GM12878 (cell line): ENCODE results near the gene MRS2. TPM values are rescaled to one million over a fixed set of nuclear protein-coding genes. Genes with fewer than 3 reads are reported as not detected.
A peak's percentile ranks its signal among the peaks of the same experiment; 100 is the strongest.

ENCODE experiments used
- ATAC-seq: fragments of 200-7000 bp; cut with Tn5 transposase; 3 replicates; pipeline ENCODE4 v1.9.1; 2020; ENCODE audit warnings: mild to moderate bottlenecking, moderate library complexity
- BruUV-seq: library from RNA; stranded (reverse); fragments of 400-500 nt; replicated peaks from 2 replicates; lab custom pipeline; 2021; lab: Mats Ljungman, UMichigan
- CTCF ChIA-PET: fragments of 300-600 bp; sonication (Branson Sonifier 250); formaldehyde crosslinking; extraction: SDS; loops from one replicate; lab custom pipeline; 2021; ENCODE audit warnings: inconsistent platforms; lab: Yijun Ruan, JAX
- POLR2A ChIA-PET: fragments of 350-600 bp; formaldehyde crosslinking; extraction: SDS; loops from one replicate; lab custom pipeline; 2021; ENCODE audit warnings: inconsistent platforms; lab: Charles Lee
- RAD21 ChIA-PET: fragments of 300-600 bp; sonication (Branson Sonifier 250); formaldehyde crosslinking; loops from one replicate; lab custom pipeline; 2023; ENCODE audit warnings: antibody characterized with exemption; ENCODE audit not compliant: unreplicated experiment; lab: Charles Lee
- SMC1A ChIA-PET: fragments of 300-600 bp; sonication (Branson Sonifier 250); formaldehyde crosslinking; loops from one replicate; lab custom pipeline; 2023; ENCODE audit not compliant: unreplicated experiment, uncharacterized antibody; lab: Charles Lee
- DNase-seq: peaks from one replicate; pipeline ENCODE4 v3.0.0-alpha.2; 2011; ENCODE audit warnings: low read depth, low spot score
- FAIRE-seq: peaks from 3 replicates; lab custom pipeline; 2011; peaks lifted over from hg19 to GRCh38; lab: Jason Lieb, UNC
- H2AFZ ChIP-seq: 2 replicates; pipeline ENCODE4 v1.6.0; 2011; ENCODE audit warnings: low read depth, low read length, control low read depth; ENCODE audit not compliant: control insufficient read depth
- H3K27ac ChIP-seq: 2 replicates; pipeline ENCODE4 v1.5.1; 2011; ENCODE audit warnings: control low read depth; ENCODE audit not compliant: control insufficient read depth, insufficient read depth
- H3K27me3 ChIP-seq, 2 experiments: replicated peaks in 1 of 2; 2 replicates each; pipeline versions ENCODE4 v1.6.0 to v1.6.1; 2011; ENCODE audit warnings: low read length in 1 of 2; ENCODE audit not compliant: control insufficient read depth in 2 of 2, insufficient read depth in 2 of 2
- H3K36me3 ChIP-seq, 2 experiments: 2 replicates each; pipeline ENCODE4 v1.5.1; 2011; ENCODE audit warnings: low read length in 1 of 2; ENCODE audit not compliant: control insufficient read depth in 2 of 2, insufficient read depth in 2 of 2
- H3K4me1 ChIP-seq: 2 replicates; pipeline ENCODE4 v1.6.1; 2011; ENCODE audit warnings: mild to moderate bottlenecking, low read length, moderate library complexity, mixed read lengths; ENCODE audit not compliant: control insufficient read depth, insufficient read depth
- H3K4me2 ChIP-seq: 2 replicates; pipeline ENCODE4 v1.6.0; 2011; ENCODE audit warnings: control low read depth; ENCODE audit not compliant: control insufficient read depth, insufficient read depth
- H3K4me3 ChIP-seq: fragments of 200-600 bp; sonication (generic); 2 replicates; pipeline ENCODE4 v1.5.1; 2016
- H3K79me2 ChIP-seq: 2 replicates; pipeline ENCODE4 v1.6.0; 2011; ENCODE audit warnings: low read length; ENCODE audit not compliant: control insufficient read depth, insufficient read depth
- H3K9ac ChIP-seq: 2 replicates; pipeline ENCODE4 v1.8.0; 2011; ENCODE audit warnings: low read length, control low read depth, mixed read lengths; ENCODE audit not compliant: control insufficient read depth, insufficient read depth
- H3K9me3 ChIP-seq: replicated peaks from 3 replicates; pipeline ENCODE4 v1.5.1; 2011; ENCODE audit warnings: mild to moderate bottlenecking, low read length; ENCODE audit not compliant: control insufficient read depth, insufficient read depth
- H4K20me1 ChIP-seq: 2 replicates; pipeline ENCODE4 v1.6.0; 2011; ENCODE audit not compliant: control insufficient read depth, insufficient read depth
- RAD21 ChIP-seq: IDR thresholded peaks from 2 replicates; pipeline ENCODE4 v1.6.1; 2011; ENCODE audit warnings: mild to moderate bottlenecking, low read depth, low read length, moderate library complexity; ENCODE audit not compliant: insufficient read depth
- RELA ChIP-seq: fragments of 450-650 bp; IDR thresholded peaks from 2 replicates; pipeline ENCODE4 v1.8.0; 2014; ENCODE audit warnings: borderline replicate concordance; ENCODE audit not compliant: partially characterized antibody
- SUPT20H ChIP-seq: IDR thresholded peaks from 2 replicates; pipeline ENCODE4 v1.6.1; 2011; ENCODE audit warnings: low read depth, mild to moderate bottlenecking, low read length, moderate library complexity, borderline replicate concordance; ENCODE audit not compliant: control insufficient read depth
- WGBS: methylation state at CpG from one replicate; pipeline ENCODE4 v1.1.6; 2016; ENCODE audit warnings: low lambda C conversion rate; ENCODE audit not compliant: insufficient replicate concordance, insufficient coverage; ENCODE audit errors: missing lambda C conversion rate; 5-methylcytosine and 5-hydroxymethylcytosine counted together
- in situ Hi-C: fragments of 300-500 bp; cut with MboI; formaldehyde crosslinking; loops from 9 replicates; pipeline ENCODE4 v1.14.3; 2018; ENCODE audit warnings: mixed read lengths
- intact Hi-C: fragments of 100-400 bp; cut with micrococcal nuclease; formaldehyde crosslinking; loops from one replicate; pipeline ENCODE4 v1.14.2; 2022; ENCODE audit not compliant: unreplicated experiment
- polyA plus RNA-seq, 11 experiments: library from polyadenylated mRNA; depleted of rRNA in 4 of 11; unstranded in 6 of 11; stranded (reverse) in 5 of 11; fragments of >200 nt; fragmentation: Nextera tagmentation in 4 of 11; fragmentation: Illumina TruSeq in 1 of 11; extraction: Ambion mirVana in 4 of 11; extraction: Trizol in 1 of 11; gene quantifications; 1 replicate in 1 of 11; 2 replicates in 10 of 11; pipeline versions ENCODE4 v1.2.1 to v1.2.3, GENCODE V29; 2011 to 2016; ENCODE audit warnings: inconsistent platforms in 2 of 11, missing spikeins in 2 of 11, low read depth in 1 of 11
- total RNA-seq, 4 experiments: library from RNA; depleted of rRNA in 3 of 4; stranded (reverse); fragments of >200 nt in 3 of 4; fragmentation: Illumina TruSeq in 1 of 4; extraction: Trizol in 1 of 4; gene quantifications; 2 replicates each; pipeline versions ENCODE4 v1.2.1 to v1.2.3, GENCODE V29; 2013 to 2021

Gene MRS2
- total and polyA plus RNA-seq, 10 of the 15 experiments (the other 5 are each of a cell fraction or from before 2014, with no cell fraction given): 7.5 to 29.9 (median 24.2) TPM

GRCh38 chr6:24394780-24395437 lies 7.8 kb upstream of the MRS2 start:
- no peak overlapping the region for H2AFZ ChIP-seq
- ChIA-PET RAD21 (no interaction called here), SMC1A (no interaction called here), CTCF (no interaction called here), POLR2A (no interaction called here)
- no peak overlapping the region for H3K27ac ChIP-seq
- no peaks in the 10 kb centered on the region; the same call in 1 of the 2 replicates for H3K4me1 ChIP-seq
- H3K79me2 ChIP-seq: no peaks in the 10 kb centered on the region
- no peak for TF ChIP-seq RELA
- FAIRE-seq (no peak), DNase-seq (no peak), ATAC-seq (no peak)
- H3K27me3 ChIP-seq: no peaks in the 10 kb centered on the region
- in situ Hi-C loops: no loop called here
- no TSS peak for BruUV-seq
- no peak overlapping the region for H3K4me3 ChIP-seq
- intact Hi-C loops: no loop called here
- H3K36me3 ChIP-seq: no peaks in the 10 kb centered on the region
- no peak overlapping the region for H3K9ac ChIP-seq
- H4K20me1 ChIP-seq: no peaks in the 10 kb centered on the region
- 50% methylated on average over 4 of the region's 4 CpGs for WGBS
- H3K9me3 ChIP-seq: no peaks in the 10 kb centered on the region; the same call in 2 of the 3 replicates
- no peak overlapping the region for H3K4me2 ChIP-seq

- Histone ChIP-seq H3K4me2 (no peak overlapping the region), H3K4me3 (no peak overlapping the region), H3K36me3 (no peaks in the 10 kb centered on the region), H2AFZ (no peak overlapping the region), H3K4me1 (no peaks in the 10 kb centered on the region), H3K27ac (no peak overlapping the region), H3K79me2 (no peaks in the 10 kb centered on the region), H4K20me1 (no peaks in the 10 kb centered on the region), H3K27me3 (no peaks in the 10 kb centered on the region), H3K9ac (no peak overlapping the region), H3K9me3 (no peaks in the 10 kb centered on the region; the same call in 2 of the 3 replicates)
- DNase-seq: no peak
- RAD21 ChIA-PET: no interaction called here
- intact Hi-C loops (no loop called here), in situ Hi-C loops (no loop called here)
- no peak for FAIRE-seq
- CTCF ChIA-PET: no interaction called here
- SMC1A ChIA-PET: interaction anchor here (1.4 kb wide), 1 partner anchor 12 kb away, joined by 3 read pairs; no protein-coding TSS in a partner anchor
- TF ChIP-seq SUPT20H (no peak), RAD21 (peak; percentile 30; the same call in 1 of the 2 replicates)
- POLR2A ChIA-PET: no interaction called here
- ATAC-seq: no peak
- WGBS: 0% methylated on average over 1 of the region's 1 CpG
- BruUV-seq: no TSS peak
Measured at GRCh38 chr6:24396824-24397223, 5.9 kb upstream of the MRS2 start.
